HEK293T (cell line): ENCODE results near the gene HDAC5.

Source experiments
- CTCF ChIA-PET: fragments of 350-600 bp; formaldehyde crosslinking; extraction: SDS; loops from one replicate; lab custom pipeline; 2021; ENCODE audit warnings: antibody characterized with exemption, inconsistent platforms; lab: Yijun Ruan, JAX
- POLR2A ChIA-PET: fragments of 350-600 bp; formaldehyde crosslinking; extraction: SDS; loops from one replicate; lab custom pipeline; 2020; ENCODE audit warnings: antibody characterized with exemption, inconsistent platforms; lab: Yijun Ruan, JAX
- DNase-seq: peaks from one replicate; pipeline ENCODE4 v3.0.0; 2012; ENCODE audit warnings: mixed read lengths; ENCODE audit errors: extremely low spot score
- ARNT ChIP-seq: fragments of 450-650 bp; IDR thresholded peaks from 2 replicates; pipeline ENCODE4 v1.6.1; 2017; ENCODE audit warnings: mild to moderate bottlenecking
- BHLHE40 ChIP-seq: fragments of 450-650 bp; IDR thresholded peaks from 2 replicates; pipeline ENCODE4 v1.6.1; 2016; ENCODE audit warnings: mild to moderate bottlenecking, moderate library complexity, borderline replicate concordance
- CTBP1 ChIP-seq: fragments of 450-650 bp; IDR thresholded peaks from 2 replicates; pipeline ENCODE4 v1.6.1; 2016; ENCODE audit warnings: borderline replicate concordance
- ELF4 ChIP-seq: fragments of 450-650 bp; IDR thresholded peaks from 2 replicates; pipeline ENCODE4 v1.6.1; 2017; ENCODE audit warnings: antibody characterized with exemption
- FOXA1 ChIP-seq: fragments of 450-650 bp; IDR thresholded peaks from 2 replicates; pipeline ENCODE4 v1.6.1; 2016; ENCODE audit warnings: mild to moderate bottlenecking
- FOXK2 ChIP-seq: fragments of 450-650 bp; IDR thresholded peaks from 2 replicates; pipeline ENCODE4 v1.6.1; 2016; ENCODE audit warnings: mild to moderate bottlenecking
- FOXM1 ChIP-seq: fragments of 450-650 bp; IDR thresholded peaks from 2 replicates; pipeline ENCODE4 v1.6.1; 2017; ENCODE audit warnings: mild to moderate bottlenecking, borderline replicate concordance
- HDGF ChIP-seq: fragments of 450-650 bp; IDR thresholded peaks from 2 replicates; pipeline ENCODE4 v1.6.1; 2017; ENCODE audit warnings: antibody characterized with exemption, borderline replicate concordance
- L3MBTL2 ChIP-seq: fragments of 450-650 bp; conservative IDR thresholded peaks from 2 replicates; pipeline ENCODE4 v1.6.1; 2016; ENCODE audit warnings: mild to moderate bottlenecking
- LEF1 ChIP-seq: fragments of 450-650 bp; IDR thresholded peaks from 2 replicates; pipeline ENCODE4 v1.6.1; 2017; ENCODE audit warnings: mild to moderate bottlenecking, borderline replicate concordance
- NFRKB ChIP-seq: fragments of 450-650 bp; IDR thresholded peaks from 2 replicates; pipeline ENCODE4 v1.6.1; 2016; ENCODE audit warnings: mild to moderate bottlenecking, moderate library complexity
- SP1 ChIP-seq: fragments of 450-650 bp; IDR thresholded peaks from 2 replicates; pipeline ENCODE4 v1.6.1; 2017
- SUZ12 ChIP-seq: fragments of 450-650 bp; IDR thresholded peaks from 2 replicates; pipeline ENCODE4 v1.6.1; 2016; ENCODE audit warnings: mild to moderate bottlenecking
- TARDBP ChIP-seq: fragments of 450-650 bp; IDR thresholded peaks from 2 replicates; pipeline ENCODE4 v1.6.1; 2016
- ZNF384 ChIP-seq: fragments of 450-650 bp; IDR thresholded peaks from 2 replicates; pipeline ENCODE4 v1.6.1; 2016
- TF ChIP-seq, protein P1 (sequence below): fragments of 450-650 bp; IDR thresholded peaks from 2 replicates; pipeline ENCODE4 v1.6.1; 2016

Gene HDAC5

DNA sequence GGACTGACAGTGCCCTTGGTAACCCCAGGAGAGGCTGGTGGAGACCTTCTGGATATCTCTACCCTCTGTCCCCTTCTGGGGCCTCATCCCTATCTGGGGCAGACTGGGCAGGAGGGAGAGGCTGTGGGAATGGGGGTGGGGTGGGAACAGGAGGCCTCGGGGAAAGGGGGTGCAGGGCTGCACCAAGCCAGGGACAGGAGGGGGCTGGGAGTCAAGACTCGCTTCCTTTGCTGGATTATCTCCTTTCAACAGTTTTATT is 28.1 kb downstream of the HDAC5 start:
- no peak for TF ChIP-seq SUZ12
- no peak for TF ChIP-seq FOXK2
- TF ChIP-seq L3MBTL2 = no peak
- no peak for TF ChIP-seq LEF1
- TF ChIP-seq SP1 = no peak
- no peak for TF ChIP-seq TARDBP
- TF ChIP-seq NFRKB = no peak
- no peak for TF ChIP-seq HDGF
- TF ChIP-seq, protein P1, sequence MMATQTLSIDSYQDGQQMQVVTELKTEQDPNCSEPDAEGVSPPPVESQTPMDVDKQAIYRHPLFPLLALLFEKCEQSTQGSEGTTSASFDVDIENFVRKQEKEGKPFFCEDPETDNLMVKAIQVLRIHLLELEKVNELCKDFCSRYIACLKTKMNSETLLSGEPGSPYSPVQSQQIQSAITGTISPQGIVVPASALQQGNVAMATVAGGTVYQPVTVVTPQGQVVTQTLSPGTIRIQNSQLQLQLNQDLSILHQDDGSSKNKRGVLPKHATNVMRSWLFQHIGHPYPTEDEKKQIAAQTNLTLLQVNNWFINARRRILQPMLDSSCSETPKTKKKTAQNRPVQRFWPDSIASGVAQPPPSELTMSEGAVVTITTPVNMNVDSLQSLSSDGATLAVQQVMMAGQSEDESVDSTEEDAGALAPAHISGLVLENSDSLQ = no peak
- TF ChIP-seq FOXM1 = no peak
- no peak for TF ChIP-seq ELF4
- no peak for TF ChIP-seq ARNT
- TF ChIP-seq CTBP1 = no peak
- TF ChIP-seq BHLHE40 = no peak
- ChIA-PET POLR2A (interaction anchor here (0.9 to 3.6 kb wide), 6 partner anchors 10 to 91 kb away, joined by 3 to 20 read pairs (median 4); partner anchors contain the start of genes HDAC5, LSM12, TMEM101 and TMUB2), CTCF (interaction anchor here (1.5 kb wide), 1 partner anchor 20 kb away, joined by 9 read pairs; no protein-coding TSS in a partner anchor)
- no peak for DNase-seq

DNA sequence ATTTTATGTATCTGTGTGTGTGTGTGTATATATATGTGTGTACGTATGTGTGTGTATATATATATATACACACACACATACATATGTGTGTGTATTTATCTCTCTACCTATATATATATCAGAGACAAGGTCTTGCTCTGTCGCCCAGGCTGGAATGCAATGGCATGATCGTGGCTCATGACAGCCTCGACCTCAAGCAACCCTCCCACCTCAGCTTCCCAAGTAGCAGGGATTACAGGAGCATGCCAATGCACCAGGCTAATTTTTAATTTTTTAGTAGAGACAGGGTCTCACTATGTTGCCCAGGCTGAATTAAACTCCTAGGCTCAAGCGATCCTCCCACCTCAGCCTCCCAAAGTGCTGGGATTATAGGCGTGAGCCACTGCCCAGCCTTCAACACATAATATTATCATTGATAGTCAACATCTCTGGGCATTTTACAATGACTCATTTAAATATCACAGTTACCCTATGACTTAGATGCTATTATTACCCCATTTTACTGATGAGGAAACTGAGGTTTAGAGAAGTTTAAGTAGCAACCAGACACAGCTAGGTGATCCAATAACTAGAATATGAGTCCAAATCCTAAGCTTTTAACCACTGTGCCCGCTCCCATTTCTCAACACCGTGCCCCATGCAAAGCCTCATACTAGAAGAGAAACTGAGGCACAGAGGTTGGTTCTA is 28.6 kb downstream of the HDAC5 start:
- no peak for DNase-seq
- ChIA-PET POLR2A (interaction anchor here (0.9 to 3.6 kb wide), 5 partner anchors 11 to 80 kb away, joined by 3 to 20 read pairs (median 4); partner anchors contain the start of genes HDAC5, LSM12 and TMEM101), CTCF (interaction anchor here (1.5 kb wide), 1 partner anchor 21 kb away, joined by 9 read pairs; no protein-coding TSS in a partner anchor)
- TF ChIP-seq ZNF384 = no peak
- no peak for TF ChIP-seq HDGF
- no peak for TF ChIP-seq SP1
- TF ChIP-seq L3MBTL2 = no peak
- no peak for TF ChIP-seq ARNT
- TF ChIP-seq FOXM1 = no peak
- TF ChIP-seq, protein P1 = no peak
- TF ChIP-seq TARDBP = no peak
- no peak for TF ChIP-seq SUZ12
- no peak for TF ChIP-seq FOXK2
- TF ChIP-seq BHLHE40 = no peak
- no peak for TF ChIP-seq ELF4
- no peak for TF ChIP-seq LEF1
- TF ChIP-seq CTBP1 = no peak
- TF ChIP-seq NFRKB = no peak
- no peak for TF ChIP-seq FOXA1

DNA sequence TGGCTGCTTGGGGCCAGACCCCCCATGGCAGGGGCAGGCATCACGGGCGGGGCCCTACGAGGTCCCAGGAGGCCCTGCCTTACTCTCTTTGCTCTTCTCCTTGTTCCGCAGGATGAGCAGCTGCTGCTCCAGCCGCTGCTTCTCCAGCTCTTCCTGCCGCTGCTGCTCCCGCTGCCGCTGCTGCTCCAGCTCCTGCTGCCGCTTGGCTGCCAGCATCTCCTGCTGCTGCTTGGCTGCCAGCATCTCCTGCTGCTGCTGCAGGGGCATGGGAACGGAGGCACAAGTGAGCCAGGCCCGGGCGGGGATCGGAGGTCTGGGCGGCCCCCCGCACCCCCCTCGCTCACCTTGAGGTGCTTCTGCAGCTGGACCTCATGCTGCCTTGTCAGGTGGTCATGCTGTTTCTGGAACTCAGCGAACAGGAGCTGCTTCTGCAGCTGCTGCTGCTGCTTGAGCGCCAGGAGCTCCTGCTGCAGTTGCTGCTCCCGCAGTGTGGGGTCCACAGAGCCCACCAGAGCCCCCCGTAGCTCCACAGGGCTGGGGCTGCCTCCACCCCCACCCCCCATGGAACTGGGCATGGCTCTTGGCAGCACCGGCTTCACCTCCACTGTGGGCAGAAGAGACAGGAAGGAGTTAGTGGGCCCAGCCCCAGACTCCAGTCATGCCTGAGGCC is 30.1 kb downstream of the HDAC5 start:
- no peak for DNase-seq
- CTCF ChIA-PET = no interaction called here
- POLR2A ChIA-PET = no interaction called here
- TF ChIP-seq, protein P1 = no peak
- TF ChIP-seq ELF4 (no peak), FOXM1 (no peak), CTBP1 (no peak), HDGF (no peak), FOXA1 (no peak), SUZ12 (no peak), ARNT (no peak), FOXK2 (no peak), L3MBTL2 (no peak), TARDBP (no peak), ZNF384 (no peak), BHLHE40 (no peak), NFRKB (no peak), LEF1 (no peak), SP1 (no peak)

DNA sequence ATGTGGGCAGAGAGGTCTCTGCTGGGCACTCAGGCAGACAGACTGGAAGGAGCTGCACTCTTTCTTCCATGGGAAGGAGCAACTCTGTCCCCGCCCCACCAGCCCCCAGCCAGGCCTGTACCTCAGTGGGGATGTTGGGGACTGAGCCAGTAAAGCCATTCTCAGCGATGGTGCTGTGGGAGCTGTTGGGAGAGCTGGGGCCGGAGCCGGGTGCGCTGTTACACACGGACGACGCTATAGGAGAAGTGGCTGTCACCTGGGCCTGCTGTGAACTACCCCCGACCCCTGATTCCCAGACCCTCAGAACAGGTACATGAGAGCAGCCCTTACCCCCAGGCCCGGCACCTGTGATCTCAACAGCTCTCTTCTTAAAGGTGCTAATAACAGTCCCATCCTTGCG is 31.4 kb downstream of the HDAC5 start:
- POLR2A ChIA-PET = no interaction called here
- no peak for DNase-seq
- CTCF ChIA-PET = no interaction called here
- TF ChIP-seq BHLHE40 = no peak
- no peak for TF ChIP-seq SUZ12
- TF ChIP-seq ZNF384 = no peak
- TF ChIP-seq FOXM1 = no peak
- TF ChIP-seq ELF4 = no peak
- no peak for TF ChIP-seq TARDBP

DNA sequence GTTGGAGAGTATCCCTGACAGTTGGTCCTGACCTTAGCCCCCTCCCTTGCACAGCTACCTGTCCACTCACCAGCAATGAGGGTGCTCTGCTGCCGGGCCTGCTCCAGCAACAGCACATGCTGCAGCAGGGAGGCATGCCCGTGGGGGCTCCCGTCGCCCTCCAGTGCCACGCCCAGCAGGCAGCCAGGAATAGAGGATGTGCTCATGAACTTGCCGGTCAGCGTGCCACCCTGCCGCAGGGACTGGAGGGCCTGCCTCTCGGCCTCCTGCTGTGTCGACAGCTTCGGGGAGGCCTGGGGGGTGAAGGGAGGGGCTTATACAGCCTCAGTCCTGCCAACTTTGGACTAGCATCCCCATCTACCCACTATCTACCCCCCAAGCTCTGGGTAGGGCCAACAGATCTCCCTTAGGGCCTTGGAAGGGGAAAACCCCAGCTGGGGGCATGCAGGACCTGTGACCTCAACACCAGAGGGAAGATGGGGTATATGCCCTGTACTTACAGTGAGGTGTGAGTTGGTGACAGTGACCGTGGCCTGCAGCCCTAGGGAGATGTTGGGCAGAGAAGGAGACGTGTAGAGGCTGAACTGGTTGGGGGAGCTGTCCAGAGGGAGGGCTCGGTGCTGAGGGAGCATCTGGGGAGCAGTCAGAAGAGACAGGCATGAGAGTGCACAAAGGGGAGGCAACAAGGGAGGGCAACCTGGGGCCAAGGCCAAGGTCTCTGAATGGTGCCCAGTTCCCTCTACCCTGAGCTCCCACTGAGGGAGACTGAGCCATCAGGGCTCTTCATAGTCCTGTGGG is 32.0 kb downstream of the HDAC5 start:
- ChIA-PET POLR2A (no interaction called here), CTCF (no interaction called here)
- no peak for DNase-seq
- TF ChIP-seq FOXA1 (no peak), SP1 (no peak), HDGF (no peak), ZNF384 (no peak)
- TF ChIP-seq, protein P1 = no peak
